Smooth muscle cell (in vitro differentiated cells): ENCODE measurements around the gene THOC5. TPM values are rescaled to one million over a fixed set of nuclear protein-coding genes. Genes with fewer than 3 reads are reported as not detected.

Experiments
- DNase-seq: peaks from one replicate; lab custom pipeline; 2025; ENCODE audit not compliant: unreplicated experiment; lab: John Stamatoyannopoulos, UW
- H2AFZ ChIP-seq: fragments of 200-600 bp; sonication (generic); 2 replicates; pipeline ENCODE4 v1.6.0; 2016; ENCODE audit warnings: antibody characterized with exemption, low read depth, mild to moderate bottlenecking
- H3F3A ChIP-seq: fragments of 200-600 bp; sonication (generic); 2 replicates; pipeline ENCODE4 v1.6.0; 2017; ENCODE audit warnings: antibody characterized with exemption, low read depth
- H3K27ac ChIP-seq: fragments of 200-600 bp; sonication (generic); 2 replicates; pipeline ENCODE4 v1.5.1; 2016; ENCODE audit warnings: low read depth, mild to moderate bottlenecking
- H3K27me3 ChIP-seq: fragments of 200-600 bp; sonication (generic); 2 replicates; pipeline ENCODE4 v1.6.1; 2016; ENCODE audit warnings: low read depth, mild to moderate bottlenecking
- H3K36me3 ChIP-seq: fragments of 200-600 bp; sonication (generic); 2 replicates; pipeline ENCODE4 v1.5.1; 2016; ENCODE audit warnings: low read depth
- H3K4me1 ChIP-seq: fragments of 200-600 bp; sonication (generic); 2 replicates; pipeline ENCODE4 v1.5.1; 2016; ENCODE audit warnings: low read depth
- H3K4me2 ChIP-seq: fragments of 200-600 bp; sonication (generic); 2 replicates; pipeline ENCODE4 v1.6.0; 2016; ENCODE audit warnings: mild to moderate bottlenecking
- H3K4me3 ChIP-seq: fragments of 200-600 bp; sonication (generic); 2 replicates; pipeline ENCODE4 v1.5.1; 2016; ENCODE audit warnings: mild to moderate bottlenecking
- H3K79me2 ChIP-seq: fragments of 200-600 bp; sonication (generic); 2 replicates; pipeline ENCODE4 v1.6.0; 2016; ENCODE audit warnings: low read depth, mild to moderate bottlenecking
- H3K9ac ChIP-seq: fragments of 200-600 bp; sonication (generic); 2 replicates; pipeline ENCODE4 v1.6.0; 2016; ENCODE audit warnings: low read depth
- H3K9me3 ChIP-seq: fragments of 200-600 bp; sonication (generic); replicated peaks from 2 replicates; pipeline ENCODE4 v1.5.1; 2016; ENCODE audit warnings: low read depth
- H4K20me1 ChIP-seq: fragments of 200-600 bp; sonication (generic); 2 replicates; pipeline ENCODE4 v1.6.0; 2016; ENCODE audit warnings: low read depth
- WGBS: methylation state at CpG from one replicate; pipeline ENCODE4 v1.1.7; 2016; ENCODE audit warnings: low lambda C conversion rate; 5-methylcytosine and 5-hydroxymethylcytosine counted together
- polyA plus RNA-seq: library from polyadenylated mRNA; unstranded; fragments of >200 nt; fragmentation: Nextera tagmentation; extraction: Ambion mirVana; gene quantifications from 2 replicates; pipeline ENCODE4 v1.2.1, GENCODE V29; 2016
- total RNA-seq: library from RNA; depleted of rRNA; stranded (reverse); fragments of >200 nt; gene quantifications from 2 replicates; pipeline ENCODE4 v1.2.3, GENCODE V29; 2014
- TF ChIP-seq, protein P1 (sequence below): fragments of 200-600 bp; sonication (generic); IDR thresholded peaks from 2 replicates; pipeline ENCODE4 v1.5.1; 2017; ENCODE audit warnings: borderline replicate concordance, mild to moderate bottlenecking, antibody characterized with exemption; ENCODE audit not compliant: insufficient read depth, poor library complexity, severe bottlenecking

THOC5 gene
- total and polyA plus RNA-seq, 2 experiments from 2014 or later, result 13.7 to 21.7 TPM

DNA sequence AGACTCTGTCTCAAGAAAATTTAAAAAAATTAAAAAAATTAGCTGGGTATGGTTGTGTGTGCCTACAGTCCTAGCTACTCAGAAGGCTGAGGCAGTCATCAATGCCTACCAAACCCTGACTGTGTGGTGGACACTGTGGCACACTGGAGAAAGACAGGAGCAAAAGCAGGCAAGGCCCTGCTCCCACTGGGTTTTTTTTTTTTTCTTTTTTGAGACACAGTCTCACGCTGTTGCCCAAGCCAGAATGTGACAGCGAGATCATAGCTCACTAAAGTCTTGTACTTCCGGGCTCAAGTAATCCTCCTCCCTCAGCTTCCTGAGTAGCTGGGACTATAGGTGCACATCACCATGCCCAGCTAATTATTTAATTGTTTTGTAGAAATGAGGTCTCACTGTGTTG lies 68.9 kb downstream of the THOC5 start:
- H3K9ac ChIP-seq, result no peak overlapping the region
- no peak overlapping the region for H3K4me3 ChIP-seq
- H3K4me1 ChIP-seq, result peaks cover 18% of the 10 kb centered on the region
- H3K36me3 ChIP-seq, result no peaks in the 10 kb centered on the region
- no peaks in the 10 kb centered on the region for H3K9me3 ChIP-seq
- H3K27me3 ChIP-seq, result peaks cover 30% of the 10 kb centered on the region
- no peak overlapping the region for H3K27ac ChIP-seq
- no peaks in the 10 kb centered on the region for H4K20me1 ChIP-seq
- no peak for DNase-seq
- 86% methylated on average over 3 of the region's 3 CpGs for WGBS
- TF ChIP-seq, protein P1, sequence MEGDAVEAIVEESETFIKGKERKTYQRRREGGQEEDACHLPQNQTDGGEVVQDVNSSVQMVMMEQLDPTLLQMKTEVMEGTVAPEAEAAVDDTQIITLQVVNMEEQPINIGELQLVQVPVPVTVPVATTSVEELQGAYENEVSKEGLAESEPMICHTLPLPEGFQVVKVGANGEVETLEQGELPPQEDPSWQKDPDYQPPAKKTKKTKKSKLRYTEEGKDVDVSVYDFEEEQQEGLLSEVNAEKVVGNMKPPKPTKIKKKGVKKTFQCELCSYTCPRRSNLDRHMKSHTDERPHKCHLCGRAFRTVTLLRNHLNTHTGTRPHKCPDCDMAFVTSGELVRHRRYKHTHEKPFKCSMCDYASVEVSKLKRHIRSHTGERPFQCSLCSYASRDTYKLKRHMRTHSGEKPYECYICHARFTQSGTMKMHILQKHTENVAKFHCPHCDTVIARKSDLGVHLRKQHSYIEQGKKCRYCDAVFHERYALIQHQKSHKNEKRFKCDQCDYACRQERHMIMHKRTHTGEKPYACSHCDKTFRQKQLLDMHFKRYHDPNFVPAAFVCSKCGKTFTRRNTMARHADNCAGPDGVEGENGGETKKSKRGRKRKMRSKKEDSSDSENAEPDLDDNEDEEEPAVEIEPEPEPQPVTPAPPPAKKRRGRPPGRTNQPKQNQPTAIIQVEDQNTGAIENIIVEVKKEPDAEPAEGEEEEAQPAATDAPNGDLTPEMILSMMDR, result no peak
- H2AFZ ChIP-seq, result no peak overlapping the region
- H3K4me2 ChIP-seq, result no peak overlapping the region
- no peaks in the 10 kb centered on the region for H3K79me2 ChIP-seq
- no peaks in the 10 kb centered on the region for H3F3A ChIP-seq

DNA sequence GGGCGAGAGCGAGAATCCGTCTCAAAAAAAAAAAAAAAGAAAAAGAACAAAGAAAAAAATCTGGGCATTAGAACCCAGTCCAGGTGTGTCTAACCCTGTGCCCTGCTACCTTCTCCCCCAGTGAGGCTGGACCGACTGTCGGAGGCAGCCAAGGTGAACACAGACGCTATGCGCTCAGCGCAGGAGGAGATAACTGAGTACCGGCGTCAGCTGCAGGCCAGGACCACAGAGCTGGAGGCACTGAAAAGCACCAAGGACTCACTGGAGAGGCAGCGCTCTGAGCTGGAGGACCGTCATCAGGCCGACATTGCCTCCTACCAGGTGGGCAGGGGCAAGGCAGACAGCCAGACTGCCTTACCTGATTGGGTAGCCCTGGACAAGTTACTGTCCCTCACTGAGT lies 70.3 kb downstream of the THOC5 start:
- WGBS, result 93% methylated on average over 10 of the region's 13 CpGs
- DNase-seq, result no peak
- H3K4me1 ChIP-seq, result peaks cover 18% of the 10 kb centered on the region

DNA sequence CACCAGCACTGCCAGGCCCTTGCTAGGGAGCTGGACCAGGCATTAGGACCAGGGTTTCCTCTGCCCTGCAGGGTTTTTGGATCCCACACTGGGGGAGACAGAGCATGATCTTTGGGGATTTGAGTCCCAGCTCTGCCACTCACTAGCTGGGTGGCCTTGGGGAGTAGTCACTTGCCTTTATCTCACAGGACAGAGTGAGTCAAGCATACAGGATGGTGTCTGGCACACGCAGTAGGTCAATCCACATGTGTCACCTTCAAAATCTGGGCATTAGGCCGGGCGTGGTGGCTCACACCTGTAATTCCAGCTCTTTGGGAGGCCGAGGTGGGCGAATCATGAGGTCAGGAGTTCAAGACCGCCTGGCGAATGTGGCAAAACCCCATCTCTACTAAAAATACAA lies 70.8 kb downstream of the THOC5 start:
- Histone ChIP-seq H2AFZ (no peak overlapping the region), H3K9ac (no peak overlapping the region), H3K27me3 (peaks cover 49% of the 10 kb centered on the region), H4K20me1 (no peaks in the 10 kb centered on the region), H3K4me3 (no peak overlapping the region), H3K36me3 (no peaks in the 10 kb centered on the region), H3K4me2 (no peak overlapping the region), H3F3A (no peaks in the 10 kb centered on the region), H3K9me3 (no peaks in the 10 kb centered on the region), H3K27ac (no peak overlapping the region), H3K4me1 (peaks cover 18% of the 10 kb centered on the region), H3K79me2 (no peaks in the 10 kb centered on the region)
- no peak for DNase-seq
- TF ChIP-seq, protein P1, result no peak
- WGBS, result 97% methylated on average over 7 of the region's 7 CpGs

More for the DNA sequence above, 70.3 kb downstream of the THOC5 start:
- Histone ChIP-seq H3K4me3 (no peak overlapping the region), H3K27ac (no peak overlapping the region), H2AFZ (no peak overlapping the region), H4K20me1 (no peaks in the 10 kb centered on the region), H3K27me3 (peaks cover 44% of the 10 kb centered on the region), H3F3A (no peaks in the 10 kb centered on the region), H3K9ac (no peak overlapping the region), H3K36me3 (no peaks in the 10 kb centered on the region), H3K79me2 (no peaks in the 10 kb centered on the region), H3K4me2 (no peak overlapping the region), H3K9me3 (no peaks in the 10 kb centered on the region)
- TF ChIP-seq, protein P1, result no peak

DNA sequence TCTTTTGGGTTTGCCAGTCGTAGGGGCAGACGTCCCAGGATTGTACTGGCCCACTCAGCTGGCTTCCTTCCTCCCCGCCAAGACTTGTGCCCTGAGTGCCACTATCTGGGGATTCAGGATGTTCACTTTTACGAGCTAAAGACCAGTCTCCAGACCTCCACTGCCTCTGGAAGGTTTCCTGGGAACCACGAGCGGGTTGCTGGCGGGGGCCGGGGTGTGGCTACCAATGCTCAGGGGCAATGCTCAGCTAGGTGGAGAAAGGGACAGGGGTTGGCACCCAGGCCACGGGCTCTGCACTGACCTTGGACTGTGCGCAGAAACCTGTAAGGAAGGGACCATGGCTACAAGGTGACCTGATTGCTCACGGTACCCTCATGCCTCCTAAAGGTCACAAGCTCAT lies 71.3 kb downstream of the THOC5 start:
- Histone ChIP-seq H3K4me1 (peaks cover 18% of the 10 kb centered on the region), H3K79me2 (no peaks in the 10 kb centered on the region), H2AFZ (no peak overlapping the region), H3F3A (no peaks in the 10 kb centered on the region), H3K9ac (no peak overlapping the region), H4K20me1 (no peaks in the 10 kb centered on the region), H3K27me3 (peaks cover 54% of the 10 kb centered on the region), H3K27ac (no peak overlapping the region), H3K9me3 (no peaks in the 10 kb centered on the region), H3K4me3 (no peak overlapping the region), H3K36me3 (no peaks in the 10 kb centered on the region), H3K4me2 (no peak overlapping the region)
- WGBS, result 73% methylated on average over 11 of the region's 11 CpGs
- TF ChIP-seq, protein P1, result no peak
- no peak for DNase-seq
